Peyer's patch (tissue), 4 donors: ENCODE results near the gene ZNF324B. TPM values are rescaled to one million over a fixed set of nuclear protein-coding genes. Genes with fewer than 3 reads are reported as not detected.

Experiments used
- DNase-seq, 3 donors: peaks; one replicate each; pipeline ENCODE4 v3.0.0-alpha.2; 2017 to 2019
- H3K27ac ChIP-seq, 4 donors: fragments of 200-600 bp; sonication (generic); one replicate each; pipeline ENCODE4 v1.5.1; 2016 to 2019
- H3K27me3 ChIP-seq, 2 donors: fragments of 200-600 bp; sonication (generic); one replicate each; pipeline ENCODE4 v1.5.1; 2019
- H3K36me3 ChIP-seq, 3 donors: fragments of 200-600 bp; sonication (generic); one replicate each; pipeline ENCODE4 v1.5.1; 2016 to 2019
- H3K4me1 ChIP-seq, 4 donors: fragments of 200-600 bp; sonication (generic); one replicate each; pipeline ENCODE4 v1.5.1; 2016 to 2019
- H3K4me3 ChIP-seq, 4 donors: fragments of 200-600 bp; sonication (generic); 1 replicate in 3 of 4; 2 replicates in 1 of 4; pipeline ENCODE4 v1.5.1; 2016 to 2019; ENCODE audit warnings: mild to moderate bottlenecking in 1 of 4
- H3K9me3 ChIP-seq, 4 donors: fragments of 200-600 bp; sonication (generic); one replicate each; pipeline ENCODE4 v1.5.1; 2016 to 2019; ENCODE audit warnings: mild to moderate bottlenecking in 1 of 4
- POLR2A ChIP-seq, 2 donors: fragments of 450-650 bp; IDR thresholded peaks; one replicate each; pipeline ENCODE4 v1.5.1; 2017; ENCODE audit warnings: antibody characterized with exemption in 2 of 2, mild to moderate bottlenecking in 2 of 2, moderate library complexity in 2 of 2
- total RNA-seq, 4 donors: library from RNA; depleted of rRNA; stranded (reverse); fragments of >200 nt; gene quantifications; one replicate each; pipeline ENCODE4 v1.1.0, GENCODE V29; 2016
- TF ChIP-seq, protein P1 (sequence below), 6 experiments: fragments of 450-650 bp in 4 of 6; fragments of 200-600 bp in 2 of 6; sonication (generic) in 1 of 6; IDR thresholded peaks; one replicate each; pipeline ENCODE4 v1.5.1; 2017 to 2019; ENCODE audit warnings: antibody characterized with exemption in 6 of 6, mild to moderate bottlenecking in 3 of 6, moderate library complexity in 1 of 6

ZNF324B gene
- total RNA-seq, 4 donors from 2014 or later = 7.0 to 13.1 (median 10.5) TPM

GRCh38 chr19:58408152-58409009 is 43.0 kb upstream of the ZNF324B start, which contains the start of gene ZNF584:
Gene ZNF584, plus strand, starts transcription at chr19:58408649. Its CDS starts 499 bp downstream, at chr19:58409148.
- peak; percentile 75 to 77 for TF ChIP-seq POLR2A (IDR thresholded peaks at IDR 0.05)
- TF ChIP-seq, protein P1, sequence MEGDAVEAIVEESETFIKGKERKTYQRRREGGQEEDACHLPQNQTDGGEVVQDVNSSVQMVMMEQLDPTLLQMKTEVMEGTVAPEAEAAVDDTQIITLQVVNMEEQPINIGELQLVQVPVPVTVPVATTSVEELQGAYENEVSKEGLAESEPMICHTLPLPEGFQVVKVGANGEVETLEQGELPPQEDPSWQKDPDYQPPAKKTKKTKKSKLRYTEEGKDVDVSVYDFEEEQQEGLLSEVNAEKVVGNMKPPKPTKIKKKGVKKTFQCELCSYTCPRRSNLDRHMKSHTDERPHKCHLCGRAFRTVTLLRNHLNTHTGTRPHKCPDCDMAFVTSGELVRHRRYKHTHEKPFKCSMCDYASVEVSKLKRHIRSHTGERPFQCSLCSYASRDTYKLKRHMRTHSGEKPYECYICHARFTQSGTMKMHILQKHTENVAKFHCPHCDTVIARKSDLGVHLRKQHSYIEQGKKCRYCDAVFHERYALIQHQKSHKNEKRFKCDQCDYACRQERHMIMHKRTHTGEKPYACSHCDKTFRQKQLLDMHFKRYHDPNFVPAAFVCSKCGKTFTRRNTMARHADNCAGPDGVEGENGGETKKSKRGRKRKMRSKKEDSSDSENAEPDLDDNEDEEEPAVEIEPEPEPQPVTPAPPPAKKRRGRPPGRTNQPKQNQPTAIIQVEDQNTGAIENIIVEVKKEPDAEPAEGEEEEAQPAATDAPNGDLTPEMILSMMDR (IDR thresholded peaks at IDR 0.05) = peak in 2 of 6 experiments; percentile 12 to 20
- no peaks in the 10 kb centered on the region for H3K27me3 ChIP-seq
- DNase-seq = peak; percentile 93 to 97 (median 94)
- H3K4me3 ChIP-seq = peak within 1 kb of the TSS; percentile 54 to 100 (median 82)
- no peaks in the 10 kb centered on the region for H3K36me3 ChIP-seq
- H3K4me1 ChIP-seq = peaks cover 0 to 24% (median 7%) of the 10 kb centered on the region in 4 donors
- H3K9me3 ChIP-seq = no peaks in the 10 kb centered on the region
- H3K27ac ChIP-seq = peak within 1 kb of the TSS; percentile 79 to 93 (median 84)

GRCh38 chr19:58409010-58409790 is 42.2 kb upstream of the ZNF324B start:
- DNase-seq = no peak
- no peaks in the 10 kb centered on the region for H3K27me3 ChIP-seq
- TF ChIP-seq, protein P1 (IDR thresholded peaks at IDR 0.05) = no peak
- TF ChIP-seq POLR2A (IDR thresholded peaks at IDR 0.05) = no peak

GRCh38 chr19:58416604-58417003 is 34.8 kb upstream of the ZNF324B start:
- Histone ChIP-seq H3K27ac (no peak overlapping the region), H3K9me3 (peaks cover 0 to 5% (median 0%) of the 10 kb centered on the region in 4 donors), H3K4me3 (no peak overlapping the region), H3K27me3 (no peaks in the 10 kb centered on the region), H3K36me3 (peaks cover 0 to 43% (median 0%) of the 10 kb centered on the region in 3 donors), H3K4me1 (no peaks in the 10 kb centered on the region)
- DNase-seq = no peak
- TF ChIP-seq POLR2A (IDR thresholded peaks at IDR 0.05) = no peak
- TF ChIP-seq, protein P1 (IDR thresholded peaks at IDR 0.05) = no peak

More at GRCh38 chr19:58409010-58409790, 42.2 kb upstream of the ZNF324B start:
- Histone ChIP-seq H3K4me3 (peak overlapping the region; percentile 54 to 100 (median 82)), H3K36me3 (no peaks in the 10 kb centered on the region), H3K9me3 (no peaks in the 10 kb centered on the region), H3K27ac (peak overlapping the region; percentile 79 to 93 (median 84)), H3K4me1 (peaks cover 0 to 20% (median 7%) of the 10 kb centered on the region in 4 donors)

DNA sequence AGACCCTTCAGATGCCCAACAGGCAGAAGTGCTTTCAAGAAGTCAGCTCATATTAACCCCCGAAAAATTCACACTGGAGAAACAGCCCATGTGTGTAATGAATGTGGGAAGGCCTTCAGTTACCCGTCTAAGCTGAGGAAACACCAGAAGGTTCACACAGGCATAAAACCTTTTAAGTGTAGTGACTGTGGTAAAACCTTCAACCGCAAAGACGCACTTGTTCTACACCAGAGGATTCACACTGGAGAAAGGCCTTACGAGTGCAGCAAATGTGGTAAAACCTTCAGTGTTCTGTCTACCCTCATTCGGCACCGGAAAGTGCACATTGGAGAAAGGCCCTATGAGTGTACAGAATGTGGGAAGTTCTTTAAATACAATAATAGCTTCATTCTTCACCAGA is 34.4 kb upstream of the ZNF324B start:
- Histone ChIP-seq H3K9me3 (peaks cover 0 to 5% (median 0%) of the 10 kb centered on the region in 4 donors), H3K4me3 (no peak overlapping the region), H3K27me3 (no peaks in the 10 kb centered on the region), H3K36me3 (peaks cover 0 to 43% (median 0%) of the 10 kb centered on the region in 3 donors), H3K4me1 (no peaks in the 10 kb centered on the region), H3K27ac (no peak overlapping the region)
- TF ChIP-seq POLR2A (IDR thresholded peaks at IDR 0.05) = no peak
- TF ChIP-seq, protein P1 (IDR thresholded peaks at IDR 0.05) = no peak
- no peak for DNase-seq

GRCh38 chr19:58428617-58429016 is 22.8 kb upstream of the ZNF324B start:
- Histone ChIP-seq H3K4me3 (no peak overlapping the region), H3K36me3 (peaks cover 0 to 11% (median 0%) of the 10 kb centered on the region in 3 donors), H3K27ac (no peak overlapping the region), H3K9me3 (peaks cover 0 to 78% (median 23%) of the 10 kb centered on the region in 4 donors), H3K27me3 (no peaks in the 10 kb centered on the region), H3K4me1 (no peaks in the 10 kb centered on the region)
- TF ChIP-seq POLR2A (IDR thresholded peaks at IDR 0.05) = no peak
- TF ChIP-seq, protein P1 (IDR thresholded peaks at IDR 0.05) = no peak
- no peak for DNase-seq
